Measurements from ENCODE around the gene KCNC1.

Gene KCNC1

DNA sequence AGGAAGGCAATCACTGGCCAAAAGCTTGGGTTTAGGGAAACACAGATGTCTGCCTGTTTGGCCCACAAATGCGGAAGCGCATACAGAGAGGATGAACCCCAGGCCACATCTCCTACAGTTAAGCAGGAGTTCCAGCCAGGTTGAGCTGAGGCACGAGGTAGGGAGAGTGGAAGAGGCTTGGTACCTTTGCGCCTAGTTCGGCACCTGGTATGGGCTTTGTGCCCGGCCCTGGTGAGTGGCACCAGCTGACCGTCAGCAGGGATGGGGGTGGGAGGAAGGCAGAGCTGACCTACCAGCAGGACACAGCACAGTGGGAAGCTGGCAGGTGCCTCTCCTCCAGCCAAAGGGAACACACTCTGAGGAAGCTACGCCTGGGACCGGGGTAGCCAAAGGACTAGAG lies 57.6 kb downstream of the KCNC1 start:
- DNase-seq (ENCODE audit: low spot score): no peak

DNA sequence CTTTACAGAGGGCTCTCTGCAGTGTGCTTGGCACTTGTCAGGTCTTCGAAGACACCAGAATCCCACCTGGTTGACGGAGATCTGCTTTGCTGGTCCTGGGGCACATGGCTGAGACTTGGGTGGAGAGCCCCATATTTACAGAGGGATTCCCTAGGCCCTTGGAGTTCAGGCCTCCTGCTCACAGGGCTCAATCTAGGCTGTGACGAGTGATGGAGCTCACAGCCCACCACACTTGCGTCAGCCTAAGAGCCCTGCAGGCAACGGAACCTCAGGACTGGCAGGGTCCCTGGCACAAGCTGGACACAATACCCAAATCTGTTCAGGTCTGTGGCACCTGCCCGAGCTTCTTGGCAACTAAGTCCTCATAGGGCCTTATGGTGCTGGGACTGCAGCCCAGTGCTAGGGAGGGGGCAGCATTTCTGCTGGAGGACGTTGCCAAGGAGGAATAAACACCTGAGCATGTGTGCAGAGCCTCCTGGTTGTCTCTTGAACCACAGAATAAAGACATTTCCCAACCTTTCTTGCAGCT lies 59.1 kb downstream of the KCNC1 start:
- no peak for DNase-seq (ENCODE audit: low spot score)

- no peak for DNase-seq (ENCODE audit: low spot score)
Measured at GRCh38 chr11:17794981-17795380, 60.4 kb downstream of the KCNC1 start.

DNA sequence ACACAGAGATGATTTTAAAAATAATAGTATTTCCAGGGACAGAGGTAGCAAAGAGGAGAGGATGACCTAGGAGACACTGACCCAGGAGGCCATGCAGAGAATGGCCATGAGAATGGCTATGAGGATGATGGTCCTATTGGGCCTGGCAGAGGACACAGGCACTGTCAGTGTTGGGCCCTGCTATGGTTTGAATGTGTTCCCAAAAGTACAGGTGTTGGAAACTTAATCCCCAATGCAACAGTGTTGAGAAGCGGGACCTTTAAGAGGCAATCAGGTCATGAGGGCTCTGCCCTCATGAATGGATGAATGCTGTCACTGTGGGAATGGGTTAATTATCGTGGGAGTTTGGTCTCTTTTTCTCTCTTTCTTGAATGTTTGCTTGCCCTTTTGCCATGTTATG lies 61.6 kb downstream of the KCNC1 start:
- DNase-seq (ENCODE audit: low spot score): no peak

- DNase-seq (ENCODE audit: low spot score): no peak
Measured at GRCh38 chr11:17798253-17798652, 63.7 kb downstream of the KCNC1 start.

DNA sequence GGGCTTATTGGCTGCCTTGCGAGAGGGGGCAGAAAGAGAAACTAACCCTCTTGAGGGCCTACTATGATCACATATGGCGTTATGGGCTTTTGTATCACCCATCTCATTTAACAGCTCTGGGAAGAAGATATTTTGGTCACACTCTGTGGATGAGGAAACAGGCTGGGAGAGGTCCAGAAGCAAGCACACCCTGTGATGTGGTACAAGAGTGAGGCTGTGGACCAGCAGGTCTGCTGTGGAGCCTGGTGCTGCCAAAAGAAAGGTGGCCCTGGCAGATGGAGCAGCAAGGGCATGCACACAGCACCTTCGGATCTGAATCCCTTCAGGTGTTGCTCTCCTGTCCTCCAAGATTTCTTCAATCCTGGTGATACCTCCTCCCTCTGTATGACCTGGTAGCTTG lies 64.1 kb downstream of the KCNC1 start:
- no peak for DNase-seq (ENCODE audit: low spot score)

DNA sequence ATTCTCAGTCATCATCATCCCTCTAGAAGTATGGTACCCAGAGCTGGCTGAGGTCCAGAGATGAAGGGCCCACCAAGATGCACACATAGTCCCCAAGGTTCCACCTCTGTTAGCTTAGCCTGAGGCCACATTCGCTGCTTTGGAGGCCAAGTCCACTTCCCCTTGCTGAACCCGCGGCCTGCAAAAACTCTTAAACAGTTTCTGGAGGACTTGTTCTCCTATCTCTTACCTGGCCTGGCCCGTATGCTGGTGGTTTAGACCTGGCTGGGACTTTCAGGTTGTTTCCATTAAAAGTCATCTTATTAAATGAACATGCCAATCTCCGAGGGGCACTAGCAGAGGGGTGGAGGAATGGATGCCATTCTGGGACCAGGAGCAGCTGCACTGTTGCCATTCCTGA lies 64.6 kb downstream of the KCNC1 start:
- no peak for DNase-seq (ENCODE audit: low spot score)

GRCh38 chr11:17801166-17801565 lies 66.6 kb downstream of the KCNC1 start:
- DNase-seq (ENCODE audit: low spot score): no peak

DNA sequence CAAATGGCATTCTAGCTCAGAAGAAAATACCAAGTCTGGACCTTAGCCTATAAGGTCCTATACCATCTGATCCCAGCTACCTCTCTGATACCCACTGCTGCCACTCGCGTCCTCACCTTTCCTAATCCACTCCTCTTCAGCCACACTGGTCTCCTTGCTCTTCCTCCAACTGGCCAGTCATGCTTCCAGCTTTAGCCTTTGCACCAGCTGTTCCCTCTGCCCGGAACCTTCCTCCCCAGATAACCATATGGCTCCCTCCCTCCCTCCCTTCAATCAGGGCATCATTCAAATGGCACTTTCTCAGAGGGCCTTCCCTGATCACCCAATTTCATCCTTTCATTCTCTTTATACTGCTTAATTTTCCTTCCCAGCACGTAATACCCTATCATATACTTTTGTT lies 67.9 kb downstream of the KCNC1 start:
- no peak for DNase-seq (ENCODE audit: low spot score)

DNA sequence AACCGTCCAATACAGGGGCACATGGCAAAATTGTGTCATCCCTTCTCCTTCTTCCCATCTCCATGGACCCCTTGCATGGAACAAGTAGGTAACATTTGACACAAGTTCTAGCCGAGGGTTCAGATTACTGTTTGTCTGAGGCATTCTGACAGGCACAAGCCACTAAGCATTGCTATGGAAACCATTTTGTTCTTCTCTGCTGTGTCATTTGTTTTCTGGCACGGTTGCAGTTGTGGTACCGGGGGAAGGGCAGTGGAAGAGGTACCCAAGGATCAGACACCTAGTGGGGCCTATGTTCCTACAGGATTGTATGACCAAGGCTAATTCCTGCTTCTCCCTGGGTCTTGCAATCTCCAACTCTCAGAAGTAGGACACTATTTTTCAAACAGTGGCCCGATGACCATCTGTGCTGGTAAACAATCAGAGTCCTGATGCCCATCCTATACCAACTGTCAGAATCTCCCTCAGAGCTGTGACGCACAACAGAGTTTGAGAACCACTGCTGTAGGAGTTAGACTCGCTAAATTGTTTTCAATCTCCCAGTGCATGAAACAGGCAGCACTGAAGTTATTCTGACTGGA lies 69.3 kb downstream of the KCNC1 start:
- no peak for DNase-seq (ENCODE audit: low spot score)

DNA sequence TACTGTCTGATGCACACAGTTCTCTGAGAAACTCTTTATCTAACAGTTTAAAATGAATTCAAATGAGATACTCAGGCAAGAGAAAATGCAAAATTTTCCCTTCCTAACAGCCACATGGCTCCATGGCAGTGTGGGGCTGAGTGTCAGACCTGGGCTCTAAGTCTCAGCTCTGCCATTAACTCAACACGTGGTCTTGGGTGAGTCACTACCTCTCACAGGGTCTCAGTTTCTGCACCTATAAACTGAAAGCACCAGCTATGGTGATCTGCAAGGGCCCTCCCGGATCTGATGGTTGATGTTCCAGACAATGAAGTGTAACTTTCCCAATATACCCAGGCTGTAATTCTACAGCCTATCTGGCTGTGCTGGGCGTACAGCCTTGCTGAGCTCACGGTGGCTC lies 70.5 kb downstream of the KCNC1 start:
- DNase-seq (ENCODE audit: low spot score): no peak

DNA sequence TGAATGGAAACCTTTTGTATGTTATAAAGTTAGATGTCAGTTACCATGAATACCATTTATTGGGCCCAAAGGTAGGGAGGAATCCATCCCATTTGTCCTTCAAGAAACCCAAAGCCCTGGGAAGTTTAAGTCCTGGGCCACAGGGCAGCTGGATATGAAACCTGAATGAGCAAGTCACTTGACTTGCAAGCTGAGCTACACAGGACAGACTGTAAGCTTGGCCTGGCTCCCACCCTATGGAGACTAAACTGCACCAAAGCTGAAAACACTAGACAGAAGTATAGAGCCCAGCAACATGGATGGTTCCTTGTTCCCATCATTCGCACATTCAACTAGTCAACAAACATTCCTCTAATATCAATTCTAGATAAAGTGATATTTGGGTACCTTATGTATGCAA lies 71.3 kb downstream of the KCNC1 start:
- no peak for DNase-seq (ENCODE audit: low spot score)

DNA sequence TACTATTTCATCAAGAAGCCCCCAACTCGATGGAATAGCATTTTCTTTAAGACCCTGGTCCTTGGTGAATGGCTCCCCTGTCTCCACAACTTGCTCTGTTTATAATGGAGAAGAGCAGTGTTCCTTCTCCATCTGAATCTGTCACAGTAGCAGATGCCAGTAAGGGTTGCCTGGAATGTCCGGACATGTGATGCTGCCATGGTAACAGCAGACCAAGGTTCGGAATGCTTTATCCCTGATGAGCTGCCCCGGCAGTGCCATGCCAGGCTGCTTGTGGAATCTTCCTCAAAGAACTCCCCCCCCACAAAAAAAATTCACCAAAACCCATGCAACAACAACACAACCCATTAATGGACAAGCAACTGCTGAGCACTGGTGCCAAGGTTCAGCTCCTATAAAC lies 72.5 kb downstream of the KCNC1 start:
- no peak for DNase-seq (ENCODE audit: low spot score)

DNA sequence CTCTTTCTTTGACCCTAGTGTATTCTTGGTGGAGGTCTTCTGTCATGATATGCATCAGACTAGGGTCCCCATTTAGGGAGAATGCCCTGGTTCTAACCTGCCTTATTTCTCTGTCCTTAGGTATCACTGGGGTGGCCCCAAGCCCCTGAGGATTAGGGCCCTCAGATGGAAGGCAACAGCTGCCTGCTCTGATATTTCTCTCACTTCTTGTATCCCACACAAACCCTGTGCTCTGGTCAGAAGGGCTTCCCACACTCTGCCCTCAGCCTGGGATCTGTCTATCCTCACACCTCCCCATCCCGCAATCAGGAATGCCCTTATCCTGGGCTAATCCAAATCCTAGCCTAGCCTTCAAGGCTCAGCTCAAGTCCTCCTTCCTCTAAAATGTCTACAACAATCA lies 75.5 kb downstream of the KCNC1 start:
- DNase-seq (ENCODE audit: low spot score): no peak

GRCh38 chr11:17810746-17811145 lies 76.2 kb downstream of the KCNC1 start:
- no peak for DNase-seq (ENCODE audit: low spot score)

DNA sequence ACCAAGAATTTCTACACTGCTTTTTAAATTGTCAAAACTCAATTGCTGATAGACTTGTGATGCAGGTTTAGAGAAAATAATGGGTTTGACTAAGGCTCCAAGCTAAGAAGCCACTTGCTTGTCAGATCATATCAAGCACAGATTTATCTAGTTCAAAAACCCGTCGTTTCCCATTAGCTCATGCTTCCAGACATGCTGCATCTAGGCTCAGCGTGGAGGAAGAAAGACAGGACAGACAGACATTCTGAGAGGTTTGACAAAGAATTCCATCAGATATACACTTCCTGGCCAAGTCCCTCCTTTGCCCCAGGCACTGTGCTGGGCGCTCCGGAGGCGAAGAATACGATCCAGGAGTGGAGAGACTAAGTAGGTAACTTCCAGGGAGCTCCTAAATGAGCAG lies 76.8 kb downstream of the KCNC1 start:
- DNase-seq (ENCODE audit: low spot score): no peak

GRCh38 chr11:17812091-17812864 lies 77.7 kb downstream of the KCNC1 start:
- DNase-seq (ENCODE audit: low spot score): no peak

DNA sequence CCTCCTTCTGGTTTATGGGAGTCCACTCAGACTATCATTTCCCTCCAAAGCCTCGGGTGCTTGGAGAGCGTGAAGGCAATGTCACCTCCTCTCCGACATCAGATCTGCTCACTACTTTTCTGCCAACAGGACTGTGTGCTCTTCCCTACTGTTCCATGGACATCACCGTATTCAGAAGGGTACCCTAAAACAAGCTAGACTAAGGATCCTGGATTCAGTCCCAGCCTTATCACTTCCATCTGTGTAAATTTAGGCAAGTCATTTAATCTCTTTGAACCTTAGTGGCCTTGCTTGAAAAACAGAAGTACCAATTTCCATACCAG lies 78.2 kb downstream of the KCNC1 start:
- no peak for DNase-seq (ENCODE audit: low spot score)

DNA sequence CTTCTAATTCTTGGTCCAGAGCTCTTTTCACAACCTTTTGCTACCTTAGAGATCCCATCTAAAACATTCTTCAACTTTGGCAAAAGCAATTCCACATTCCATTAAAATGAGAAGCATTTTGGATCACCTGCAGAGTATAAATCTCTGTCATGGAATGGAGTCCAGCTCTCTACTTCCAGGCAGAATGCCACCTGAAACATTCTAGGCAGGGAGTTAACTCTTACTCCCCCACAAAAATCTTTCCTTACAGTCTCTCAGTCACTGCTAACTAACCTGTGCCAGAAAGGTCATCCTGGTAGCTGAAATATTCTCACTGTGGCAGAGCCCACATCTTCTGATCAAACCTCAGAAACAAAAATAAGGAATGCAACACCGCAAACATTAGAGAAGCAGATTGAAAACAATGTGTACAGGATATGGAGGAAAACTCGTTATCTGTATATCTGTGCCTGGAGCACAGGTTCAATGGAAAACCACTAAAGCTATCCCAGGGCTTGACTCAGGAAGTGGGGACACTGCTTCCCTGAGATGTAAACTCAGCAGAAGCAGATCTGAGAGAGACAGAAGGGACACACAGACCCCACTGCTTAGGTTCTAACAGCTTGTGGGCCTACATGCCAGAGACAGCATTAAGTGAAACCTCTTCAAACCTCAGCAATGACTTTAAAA lies 78.9 kb downstream of the KCNC1 start:
- DNase-seq (ENCODE audit: low spot score): no peak

GRCh38 chr11:17814546-17814945 lies 80.0 kb downstream of the KCNC1 start:
- DNase-seq (ENCODE audit: low spot score): no peak

DNA sequence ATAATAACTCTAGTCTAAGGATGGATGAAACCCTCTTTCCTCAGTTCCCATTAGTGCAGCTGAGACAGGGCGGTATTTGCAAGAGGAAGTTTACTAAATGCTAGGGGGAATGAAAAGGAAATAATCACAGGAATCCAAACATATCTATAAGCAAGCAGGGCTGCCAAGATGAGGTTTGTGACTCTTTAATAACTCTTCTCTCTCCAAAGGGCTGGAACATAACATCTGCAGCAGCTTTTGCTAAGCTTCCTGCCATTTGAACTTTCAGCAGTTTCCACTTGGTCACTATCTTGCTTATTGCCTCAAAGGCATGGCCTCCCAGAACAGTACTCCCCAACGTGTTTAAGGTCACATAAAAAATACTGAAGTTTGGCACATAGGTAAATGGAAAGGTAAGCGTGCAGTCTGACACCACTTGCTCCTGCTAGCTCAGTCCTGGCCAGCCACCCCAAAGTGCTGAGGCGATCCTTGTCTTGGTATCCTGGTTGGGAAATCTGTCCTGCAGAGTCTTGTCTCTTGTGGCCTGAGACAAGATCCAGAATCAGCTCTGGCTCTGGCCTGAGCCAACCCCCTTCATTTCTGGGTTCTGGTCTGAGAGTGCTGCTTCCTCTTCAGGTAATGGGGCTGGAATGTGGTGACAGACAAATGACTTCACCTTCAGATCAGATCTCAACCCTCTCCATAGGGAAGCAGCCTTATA lies 81.8 kb downstream of the KCNC1 start:
- DNase-seq (ENCODE audit: low spot score): no peak

GRCh38 chr11:17821648-17822400 lies 87.2 kb downstream of the KCNC1 start:
- no peak for DNase-seq (ENCODE audit: low spot score)
